ENCODE results near the gene PML. TPM values are rescaled to one million over a fixed set of nuclear protein-coding genes. Genes with fewer than 3 reads are reported as not detected.

PML gene
- total and polyA plus RNA-seq, 10 donors, result 17.5 to 127 (median 83.1) TPM

DNA sequence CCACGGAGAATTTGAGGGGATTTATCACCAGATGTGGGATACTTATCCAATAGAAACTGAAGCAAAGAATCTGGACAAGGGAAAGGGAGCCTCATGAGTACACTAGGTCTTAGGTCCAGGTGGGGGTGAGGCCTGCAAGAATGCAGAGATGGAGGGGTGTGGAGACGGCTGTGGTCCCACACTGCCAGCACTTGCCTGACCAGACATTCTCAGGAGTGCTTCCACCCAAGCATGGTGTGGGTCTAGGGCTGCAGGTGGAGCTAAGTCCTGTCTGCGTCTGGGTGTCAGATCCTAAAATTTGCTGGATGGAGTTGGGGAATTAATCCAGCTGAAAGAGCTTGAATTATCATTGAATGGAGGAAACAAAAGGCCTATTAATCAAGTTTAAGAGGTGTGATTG lies 14.4 kb downstream of the PML start:
- intact Hi-C loops (cut with DNase I; ENCODE audit: low total_unique reads), result no loop called here
- WGBS, 5 donors, result 88 to 96% (median 93%) methylated on average over 3 of the region's 3 CpGs
- Histone ChIP-seq H3K9me3 (peaks cover 0 to 10% (median 0%) of the 10 kb centered on the region in 8 donors), H3K27me3 (replicated peaks in 1 of 7) (no peaks in the 10 kb centered on the region), H3K4me1 (peaks cover 40 to 100% (median 84%) of the 10 kb centered on the region in 6 donors), H3K27ac (peak overlapping the region in 4 of 8 donors; percentile 62 to 86 (median 82)), H3K36me3 (peaks cover 0 to 74% (median 17%) of the 10 kb centered on the region in 6 donors), H3K4me3 (no peak overlapping the region)
- TF ChIP-seq POLR2A (IDR thresholded peaks at IDR 0.05) (no peak), POLR2AphosphoS5 (IDR thresholded peaks at IDR 0.05) (no peak)
- TF ChIP-seq, protein P1, sequence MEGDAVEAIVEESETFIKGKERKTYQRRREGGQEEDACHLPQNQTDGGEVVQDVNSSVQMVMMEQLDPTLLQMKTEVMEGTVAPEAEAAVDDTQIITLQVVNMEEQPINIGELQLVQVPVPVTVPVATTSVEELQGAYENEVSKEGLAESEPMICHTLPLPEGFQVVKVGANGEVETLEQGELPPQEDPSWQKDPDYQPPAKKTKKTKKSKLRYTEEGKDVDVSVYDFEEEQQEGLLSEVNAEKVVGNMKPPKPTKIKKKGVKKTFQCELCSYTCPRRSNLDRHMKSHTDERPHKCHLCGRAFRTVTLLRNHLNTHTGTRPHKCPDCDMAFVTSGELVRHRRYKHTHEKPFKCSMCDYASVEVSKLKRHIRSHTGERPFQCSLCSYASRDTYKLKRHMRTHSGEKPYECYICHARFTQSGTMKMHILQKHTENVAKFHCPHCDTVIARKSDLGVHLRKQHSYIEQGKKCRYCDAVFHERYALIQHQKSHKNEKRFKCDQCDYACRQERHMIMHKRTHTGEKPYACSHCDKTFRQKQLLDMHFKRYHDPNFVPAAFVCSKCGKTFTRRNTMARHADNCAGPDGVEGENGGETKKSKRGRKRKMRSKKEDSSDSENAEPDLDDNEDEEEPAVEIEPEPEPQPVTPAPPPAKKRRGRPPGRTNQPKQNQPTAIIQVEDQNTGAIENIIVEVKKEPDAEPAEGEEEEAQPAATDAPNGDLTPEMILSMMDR (IDR thresholded peaks at IDR 0.05 in 8 of 11, conservative IDR thresholded peaks at IDR 0.05 in 3 of 11), result no peak
- no peak for DNase-seq

DNA sequence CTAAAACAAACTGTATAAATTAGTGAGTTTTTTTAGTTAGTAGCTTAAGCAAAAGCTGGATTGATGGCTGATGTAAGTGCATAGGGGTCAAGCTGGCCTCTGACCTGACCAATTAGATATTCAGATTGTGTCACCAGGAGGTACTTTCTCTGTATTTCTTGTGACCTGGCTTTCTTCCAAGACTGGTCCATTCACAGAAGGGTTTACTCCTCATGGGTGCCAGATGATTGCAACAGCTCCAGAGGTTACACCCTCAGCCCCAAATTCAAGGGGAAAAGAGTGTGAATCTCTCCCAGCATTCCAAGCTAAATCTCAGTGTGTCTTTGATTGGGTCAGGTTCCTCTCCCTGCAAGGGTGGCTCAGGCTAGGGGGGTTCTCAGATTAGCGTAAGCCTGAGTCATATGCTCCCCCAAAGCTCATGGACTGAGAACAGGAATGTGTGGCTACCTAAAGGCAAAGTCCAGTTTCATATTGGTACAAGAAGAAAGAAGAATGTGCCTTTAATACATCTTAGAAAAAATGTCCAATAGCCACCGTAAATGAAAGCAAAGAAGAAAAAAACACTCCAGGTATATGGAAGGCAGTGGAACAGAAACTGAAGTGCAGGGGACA lies 16.5 kb downstream of the PML start:
- peaks cover 40 to 99% (median 77%) of the 10 kb centered on the region in 6 donors for H3K4me1 ChIP-seq
- no peaks in the 10 kb centered on the region for H3K27me3 ChIP-seq (replicated peaks in 1 of 7)
- TF ChIP-seq, protein P1 (IDR thresholded peaks at IDR 0.05 in 8 of 11, conservative IDR thresholded peaks at IDR 0.05 in 3 of 11), result no peak
- TF ChIP-seq POLR2AphosphoS5 (IDR thresholded peaks at IDR 0.05), result no peak
- TF ChIP-seq POLR2A (IDR thresholded peaks at IDR 0.05), result no peak
- peaks cover 0 to 7% (median 0%) of the 10 kb centered on the region in 8 donors for H3K9me3 ChIP-seq
- peaks cover 0 to 73% (median 9%) of the 10 kb centered on the region in 6 donors for H3K36me3 ChIP-seq
- intact Hi-C loops (cut with DNase I; ENCODE audit: low total_unique reads), result no loop called here
- 46 to 70% (median 55%) methylated on average over 2 of the region's 2 CpGs for WGBS, 5 donors
- peak overlapping the region; percentile 48 to 86 (median 76) for H3K27ac ChIP-seq
- H3K4me3 ChIP-seq, result peak overlapping the region in 1 of 8 donors; percentile 15
- no peak for DNase-seq

DNA sequence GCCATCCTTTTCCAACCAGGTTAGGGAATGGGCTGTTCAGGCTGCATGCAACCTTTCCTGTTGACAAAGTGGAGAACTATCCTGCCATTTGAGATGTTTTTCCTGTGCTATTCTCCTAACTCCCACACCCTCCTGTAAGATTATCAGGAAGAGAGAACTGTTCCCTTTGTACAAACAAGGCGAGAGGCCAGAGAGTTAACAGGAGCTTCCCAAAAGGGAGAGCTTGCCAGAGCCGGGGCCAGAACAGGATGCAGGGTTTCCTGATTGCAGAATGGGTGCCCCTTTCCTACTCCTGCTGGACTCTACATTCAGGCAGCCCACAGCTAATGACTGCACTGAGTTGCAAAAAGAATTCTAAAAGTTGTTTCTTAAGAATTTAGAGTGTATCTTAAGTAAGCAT lies 17.1 kb downstream of the PML start:
- no peak for DNase-seq
- peaks cover 0 to 68% (median 10%) of the 10 kb centered on the region in 6 donors for H3K36me3 ChIP-seq
- WGBS, 5 donors, result 21 to 37% (median 30%) methylated on average over 2 of the region's 2 CpGs
- H3K27ac ChIP-seq, result peak overlapping the region; percentile 48 to 86 (median 76)
- TF ChIP-seq, protein P1 (IDR thresholded peaks at IDR 0.05 in 8 of 11, conservative IDR thresholded peaks at IDR 0.05 in 3 of 11), result no peak
- TF ChIP-seq POLR2AphosphoS5 (IDR thresholded peaks at IDR 0.05), result peak in 1 of 3 donors; percentile 69
- H3K27me3 ChIP-seq (replicated peaks in 1 of 7), result no peaks in the 10 kb centered on the region
- intact Hi-C loops (cut with DNase I; ENCODE audit: low total_unique reads), result no loop called here
- H3K4me1 ChIP-seq, result peaks cover 37 to 98% (median 72%) of the 10 kb centered on the region in 6 donors
- H3K9me3 ChIP-seq, result peaks cover 0 to 7% (median 0%) of the 10 kb centered on the region in 8 donors
- H3K4me3 ChIP-seq, result peak overlapping the region in 1 of 8 donors; percentile 15

DNA sequence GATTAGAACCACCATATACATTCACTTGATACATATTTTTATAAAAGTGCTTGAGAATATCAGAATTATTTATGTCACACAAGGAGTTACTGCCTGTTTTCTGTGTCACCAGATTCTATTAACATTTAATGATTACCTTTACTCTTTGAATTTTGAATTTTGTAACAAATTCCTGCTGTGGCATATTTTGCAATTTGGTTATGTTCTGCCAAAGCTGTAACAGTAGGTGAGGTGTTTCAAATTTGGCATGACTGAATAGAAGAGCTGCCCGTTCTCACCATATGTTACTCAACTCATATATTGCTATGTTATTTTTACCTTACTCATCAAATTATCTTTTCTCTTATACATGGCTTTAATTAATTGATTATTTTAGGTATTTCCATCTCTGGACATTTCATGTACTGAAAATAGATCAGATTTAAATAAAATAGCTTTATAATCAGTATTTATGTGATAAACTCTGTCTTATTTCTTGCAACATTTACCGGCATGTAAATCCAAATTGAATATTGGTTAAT lies 18.9 kb downstream of the PML start:
- H3K4me3 ChIP-seq, result no peak overlapping the region
- 75 to 94% (median 91%) methylated on average over 2 of the region's 2 CpGs for WGBS, 5 donors
- H3K36me3 ChIP-seq, result peaks cover 0 to 74% (median 8%) of the 10 kb centered on the region in 6 donors
- intact Hi-C loops (cut with DNase I; ENCODE audit: low total_unique reads), result no loop called here
- no peak for DNase-seq
- H3K9me3 ChIP-seq, result peaks cover 0 to 7% (median 0%) of the 10 kb centered on the region in 8 donors
- TF ChIP-seq, protein P1 (IDR thresholded peaks at IDR 0.05 in 8 of 11, conservative IDR thresholded peaks at IDR 0.05 in 3 of 11), result no peak
- TF ChIP-seq POLR2A (IDR thresholded peaks at IDR 0.05), result no peak
- no peak for TF ChIP-seq POLR2AphosphoS5 (IDR thresholded peaks at IDR 0.05)
- H3K27ac ChIP-seq, result peak overlapping the region in 2 of 8 donors; percentile 2 to 41
- H3K4me1 ChIP-seq, result peaks cover 19 to 87% (median 54%) of the 10 kb centered on the region in 6 donors
- no peaks in the 10 kb centered on the region for H3K27me3 ChIP-seq (replicated peaks in 1 of 7)
